Gastroesophageal sphincter (tissue), 4 donors: Measurements from ENCODE around the gene DCST1. TPM values are rescaled to one million over a fixed set of nuclear protein-coding genes. Genes with fewer than 3 reads are reported as not detected.

Experiments
- ATAC-seq: fragments of 150-250 bp; one replicate; pipeline ENCODE4 v1.9.1; 2016; ENCODE audit warnings: mild to moderate bottlenecking, moderate library complexity
- H3K27ac ChIP-seq, 4 donors: fragments of 200-600 bp; sonication (generic) in 3 of 4; 1 replicate in 3 of 4; 2 replicates in 1 of 4; pipeline ENCODE4 v1.5.1; 2016 to 2019
- H3K27me3 ChIP-seq: fragments of 200-600 bp; sonication (generic); one replicate; pipeline ENCODE4 v1.5.1; 2019
- H3K36me3 ChIP-seq, 2 donors: fragments of 200-600 bp; sonication (generic); one replicate each; pipeline ENCODE4 v1.5.1; 2019; ENCODE audit warnings: control low read depth in 1 of 2
- H3K4me1 ChIP-seq, 3 donors: fragments of 200-600 bp; sonication (generic); 1 replicate in 2 of 3; 2 replicates in 1 of 3; pipeline ENCODE4 v1.5.1; 2016 to 2019; ENCODE audit warnings: control low read depth in 2 of 3
- H3K4me3 ChIP-seq, 2 donors: fragments of 200-600 bp; sonication (generic); one replicate each; pipeline ENCODE4 v1.5.1; 2019; ENCODE audit warnings: mild to moderate bottlenecking in 1 of 2, moderate library complexity in 1 of 2
- H3K9me3 ChIP-seq, 3 donors: fragments of 200-600 bp; sonication (generic); one replicate each; pipeline ENCODE4 v1.5.1; 2017 to 2019; ENCODE audit warnings: control low read depth in 2 of 3
- EP300 ChIP-seq: sonication (generic); formaldehyde crosslinking; IDR thresholded peaks from one replicate; pipeline ENCODE4 v1.6.1; 2017; ENCODE audit warnings: antibody characterized with exemption, mild to moderate bottlenecking
- POLR2A ChIP-seq, 2 donors: fragments of 450-650 bp; IDR thresholded peaks; one replicate each; pipeline ENCODE4 v1.6.1; 2017; ENCODE audit warnings: antibody characterized with exemption in 2 of 2, mild to moderate bottlenecking in 2 of 2, moderate library complexity in 1 of 2
- POLR2AphosphoS5 ChIP-seq: sonication (generic); formaldehyde crosslinking; IDR thresholded peaks from one replicate; pipeline ENCODE4 v1.6.1; 2017; ENCODE audit warnings: antibody characterized with exemption
- WGBS, 2 donors: methylation state at CpG; one replicate each; pipeline ENCODE4 v1.1.5; 2018; ENCODE audit warnings: low coverage in 1 of 2; 5-methylcytosine and 5-hydroxymethylcytosine counted together
- total RNA-seq, 4 donors: library from RNA; depleted of rRNA; stranded (reverse); fragments of >200 nt; gene quantifications; one replicate each; pipeline ENCODE4 v1.1.0, GENCODE V29; 2016
- TF ChIP-seq, protein P1 (sequence below), 4 experiments: fragments of 200-600 bp in 2 of 4; fragments of 450-650 bp in 2 of 4; sonication (generic) in 1 of 4; IDR thresholded peaks; one replicate each; pipeline ENCODE4 v1.5.1; 2017 to 2019; ENCODE audit warnings: antibody characterized with exemption in 4 of 4, mild to moderate bottlenecking in 2 of 4, moderate library complexity in 2 of 4

Gene DCST1
- total RNA-seq, 4 donors from 2014 or later = not detected

DNA sequence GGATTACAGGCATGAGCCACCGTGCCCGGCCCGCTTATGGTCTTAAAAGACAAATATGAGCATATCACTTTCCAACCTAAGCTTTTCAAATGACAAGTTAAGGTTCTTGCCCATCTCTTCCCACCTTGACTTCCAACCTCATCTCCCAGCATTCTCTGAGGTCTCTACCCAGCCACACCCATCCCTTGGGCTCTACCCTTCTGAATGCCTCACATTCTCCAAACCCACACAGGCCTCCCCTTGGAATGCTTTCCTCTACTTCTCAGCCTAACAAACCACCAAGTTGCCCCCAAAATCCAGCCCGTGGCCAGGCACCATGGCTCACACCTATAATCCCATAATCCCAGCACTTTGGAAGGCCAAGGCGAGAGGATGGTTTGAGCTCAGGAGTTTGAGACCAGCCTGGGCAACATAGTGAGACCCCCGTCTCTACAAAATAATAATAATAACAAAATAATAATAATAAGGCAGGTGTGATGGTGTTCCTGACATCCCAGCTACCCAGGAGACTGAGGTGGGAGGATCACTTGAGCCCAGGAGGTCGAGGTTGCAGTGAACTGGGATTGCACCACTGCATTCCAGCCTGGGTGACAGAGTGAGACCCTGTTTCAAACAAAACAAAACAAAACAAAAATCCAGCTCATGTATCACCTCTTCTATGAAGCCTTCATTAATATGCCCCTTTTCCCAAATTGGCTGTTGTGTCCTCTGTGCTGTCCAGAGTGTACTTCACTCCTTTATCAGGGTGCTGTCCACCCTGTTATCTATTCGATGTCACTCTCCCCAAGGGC, 11.3 kb upstream of the DCST1 start:
- Histone ChIP-seq H3K27ac (no peak overlapping the region), H3K4me1 (peaks cover 0 to 18% (median 10%) of the 10 kb centered on the region in 3 donors), H3K4me3 (no peak overlapping the region), H3K9me3 (no peaks in the 10 kb centered on the region), H3K27me3 (no peaks in the 10 kb centered on the region), H3K36me3 (no peaks in the 10 kb centered on the region)
- 81 to 100% methylated on average over 3 to 8 of the region's 8 CpGs for WGBS, 2 donors
- ATAC-seq = no peak
- no peak for TF ChIP-seq EP300
- TF ChIP-seq POLR2A (IDR thresholded peaks at IDR 0.05) = no peak
- no peak for TF ChIP-seq POLR2AphosphoS5
- TF ChIP-seq, protein P1, sequence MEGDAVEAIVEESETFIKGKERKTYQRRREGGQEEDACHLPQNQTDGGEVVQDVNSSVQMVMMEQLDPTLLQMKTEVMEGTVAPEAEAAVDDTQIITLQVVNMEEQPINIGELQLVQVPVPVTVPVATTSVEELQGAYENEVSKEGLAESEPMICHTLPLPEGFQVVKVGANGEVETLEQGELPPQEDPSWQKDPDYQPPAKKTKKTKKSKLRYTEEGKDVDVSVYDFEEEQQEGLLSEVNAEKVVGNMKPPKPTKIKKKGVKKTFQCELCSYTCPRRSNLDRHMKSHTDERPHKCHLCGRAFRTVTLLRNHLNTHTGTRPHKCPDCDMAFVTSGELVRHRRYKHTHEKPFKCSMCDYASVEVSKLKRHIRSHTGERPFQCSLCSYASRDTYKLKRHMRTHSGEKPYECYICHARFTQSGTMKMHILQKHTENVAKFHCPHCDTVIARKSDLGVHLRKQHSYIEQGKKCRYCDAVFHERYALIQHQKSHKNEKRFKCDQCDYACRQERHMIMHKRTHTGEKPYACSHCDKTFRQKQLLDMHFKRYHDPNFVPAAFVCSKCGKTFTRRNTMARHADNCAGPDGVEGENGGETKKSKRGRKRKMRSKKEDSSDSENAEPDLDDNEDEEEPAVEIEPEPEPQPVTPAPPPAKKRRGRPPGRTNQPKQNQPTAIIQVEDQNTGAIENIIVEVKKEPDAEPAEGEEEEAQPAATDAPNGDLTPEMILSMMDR (IDR thresholded peaks at IDR 0.05) = no peak

GRCh38 chr1:155022927-155023236, 10.7 kb upstream of the DCST1 start:
- Histone ChIP-seq H3K27me3 (no peaks in the 10 kb centered on the region), H3K27ac (no peak overlapping the region), H3K4me1 (peaks cover 0 to 13% (median 4%) of the 10 kb centered on the region in 3 donors), H3K4me3 (no peak overlapping the region), H3K9me3 (no peaks in the 10 kb centered on the region), H3K36me3 (no peaks in the 10 kb centered on the region)
- TF ChIP-seq EP300 (no peak), POLR2AphosphoS5 (no peak), POLR2A (IDR thresholded peaks at IDR 0.05) (no peak)
- TF ChIP-seq, protein P1 (IDR thresholded peaks at IDR 0.05) = no peak
- no peak for ATAC-seq
- 60% methylated on average over 1 of the region's 4 CpGs; no CpG with 5 or more reads in 1 of the 2 donors for WGBS, 2 donors

- no peak overlapping the region for H3K4me3 ChIP-seq
- 60 to 85% methylated on average over 4 of the region's 5 CpGs for WGBS, 2 donors
- no peak for TF ChIP-seq EP300
- TF ChIP-seq, protein P1 (IDR thresholded peaks at IDR 0.05) = no peak
- no peak for TF ChIP-seq POLR2AphosphoS5
- TF ChIP-seq POLR2A (IDR thresholded peaks at IDR 0.05) = no peak
- no peaks in the 10 kb centered on the region for H3K36me3 ChIP-seq
- peaks cover 0 to 5% (median 0%) of the 10 kb centered on the region in 3 donors for H3K4me1 ChIP-seq
- no peaks in the 10 kb centered on the region for H3K9me3 ChIP-seq
- ATAC-seq = no peak
- H3K27ac ChIP-seq = no peak overlapping the region
- no peaks in the 10 kb centered on the region for H3K27me3 ChIP-seq
Observed at GRCh38 chr1:155023627-155024026, 10.0 kb upstream of the DCST1 start.

DNA sequence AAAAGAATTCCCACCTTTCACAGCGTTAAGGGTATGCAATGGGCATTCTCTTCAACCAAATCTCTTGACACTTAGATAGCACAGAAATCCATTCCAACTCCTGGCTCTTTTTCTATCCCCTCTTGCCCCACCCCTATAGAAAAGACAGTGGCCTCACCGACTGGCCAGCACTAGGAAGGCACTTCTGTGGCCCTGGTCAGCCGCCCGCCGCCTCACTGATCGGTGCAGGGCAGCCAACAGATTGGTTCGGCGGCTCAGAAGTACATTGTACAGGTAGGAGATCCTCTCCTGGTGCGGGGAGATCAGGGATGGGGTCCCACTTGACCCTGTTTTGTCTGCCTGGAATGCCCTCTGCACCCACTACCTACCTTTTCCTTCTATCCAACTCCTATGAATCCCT, 9.3 kb upstream of the DCST1 start:
- no peaks in the 10 kb centered on the region for H3K9me3 ChIP-seq
- no peak overlapping the region for H3K27ac ChIP-seq
- 65 to 93% methylated on average over 2 to 5 of the region's 9 CpGs for WGBS, 2 donors
- no peaks in the 10 kb centered on the region for H3K27me3 ChIP-seq
- no peak for ATAC-seq
- no peaks in the 10 kb centered on the region for H3K36me3 ChIP-seq
- no peak overlapping the region for H3K4me3 ChIP-seq
- H3K4me1 ChIP-seq = no peaks in the 10 kb centered on the region
- TF ChIP-seq POLR2A (IDR thresholded peaks at IDR 0.05) (no peak), EP300 (no peak), POLR2AphosphoS5 (no peak)
- TF ChIP-seq, protein P1 (IDR thresholded peaks at IDR 0.05) = no peak

GRCh38 chr1:155026154-155026553, 7.5 kb upstream of the DCST1 start:
- H3K9me3 ChIP-seq = no peaks in the 10 kb centered on the region
- H3K4me1 ChIP-seq = no peaks in the 10 kb centered on the region
- H3K36me3 ChIP-seq = no peaks in the 10 kb centered on the region
- WGBS, 2 donors = 20% methylated on average over 1 of the region's 9 CpGs; no CpG with 5 or more reads in 1 of the 2 donors
- H3K27ac ChIP-seq = no peak overlapping the region
- no peak overlapping the region for H3K4me3 ChIP-seq
- no peak for ATAC-seq
- H3K27me3 ChIP-seq = no peaks in the 10 kb centered on the region
- TF ChIP-seq EP300 (no peak), POLR2A (IDR thresholded peaks at IDR 0.05) (no peak), POLR2AphosphoS5 (no peak)
- TF ChIP-seq, protein P1 (IDR thresholded peaks at IDR 0.05) = no peak
